Uterus (tissue), 4 donors: ENCODE measurements around the gene RNPS1. TPM values are rescaled to one million over a fixed set of nuclear protein-coding genes. Genes with fewer than 3 reads are reported as not detected.

Experiments
- DNase-seq, 2 donors: peaks; one replicate each; pipeline ENCODE4 v3.0.0-alpha.2; 2019 to 2020
- H3K27ac ChIP-seq, 2 donors: fragments of 200-600 bp; sonication (generic); 1 replicate in 1 of 2; 2 replicates in 1 of 2; pipeline ENCODE4 v1.5.1; 2016 to 2018
- H3K27me3 ChIP-seq, 2 donors: fragments of 200-600 bp; sonication (generic); one replicate each; pipeline ENCODE4 v1.5.1; 2018 to 2019; ENCODE audit warnings: control low read depth in 1 of 2
- H3K36me3 ChIP-seq, 2 donors: fragments of 200-600 bp; sonication (generic); one replicate each; pipeline ENCODE4 v1.5.1; 2019; ENCODE audit warnings: control low read depth in 1 of 2
- H3K4me1 ChIP-seq, 2 donors: fragments of 200-600 bp; sonication (generic); one replicate each; pipeline ENCODE4 v1.5.1; 2018 to 2019; ENCODE audit warnings: control low read depth in 1 of 2
- H3K4me3 ChIP-seq, 2 donors: fragments of 200-600 bp; sonication (generic); 1 replicate in 1 of 2; 2 replicates in 1 of 2; pipeline ENCODE4 v1.5.1; 2018 to 2019; ENCODE audit warnings: mild to moderate bottlenecking in 1 of 2
- H3K9me3 ChIP-seq, 2 donors: fragments of 200-600 bp; sonication (generic); one replicate each; pipeline ENCODE4 v1.5.1; 2019; ENCODE audit warnings: control low read depth in 1 of 2
- CTCF ChIP-seq, 4 experiments: fragments of 200-600 bp in 2 of 4; fragments of 450-650 bp in 2 of 4; sonication (generic) in 2 of 4; IDR thresholded peaks; one replicate each; pipeline ENCODE4 v1.5.1; 2016 to 2019; ENCODE audit warnings: antibody characterized with exemption in 4 of 4, mild to moderate bottlenecking in 2 of 4, moderate library complexity in 1 of 4
- POLR2A ChIP-seq, 2 donors: fragments of 450-650 bp; IDR thresholded peaks; one replicate each; pipeline ENCODE4 v1.6.1; 2016; ENCODE audit warnings: antibody characterized with exemption in 2 of 2, mild to moderate bottlenecking in 1 of 2, moderate library complexity in 1 of 2
- intact Hi-C: fragments of 100-400 bp; cut with DNase I; formaldehyde crosslinking; loops from one replicate; pipeline ENCODE4 v1.15.1; 2023; ENCODE audit warnings: low total_unique reads
- total RNA-seq, 4 donors: library from RNA; depleted of rRNA in 3 of 4; stranded (reverse); fragments of >200 nt in 3 of 4; gene quantifications; one replicate each; pipeline versions ENCODE4 v1.1.0 to v1.2.4, GENCODE V29; 2014 to 2023
- donor health status: DM: yes; HTN: yes; CAD: no.

RNPS1 gene
- total RNA-seq, 4 donors from 2014 or later, result 36.1 to 175 (median 85.5) TPM

GRCh38 chr16:2278272-2278608 is 10.3 kb upstream of the RNPS1 start:
- Histone ChIP-seq H3K27ac (no peak overlapping the region), H3K36me3 (no peaks in the 10 kb centered on the region), H3K27me3 (no peaks in the 10 kb centered on the region), H3K4me1 (no peaks in the 10 kb centered on the region), H3K9me3 (no peaks in the 10 kb centered on the region), H3K4me3 (no peak overlapping the region)
- no peak for TF ChIP-seq CTCF (IDR thresholded peaks at IDR 0.05)
- TF ChIP-seq POLR2A (IDR thresholded peaks at IDR 0.05), result no peak
- intact Hi-C loops, result no loop called here
- no peak for DNase-seq

DNA sequence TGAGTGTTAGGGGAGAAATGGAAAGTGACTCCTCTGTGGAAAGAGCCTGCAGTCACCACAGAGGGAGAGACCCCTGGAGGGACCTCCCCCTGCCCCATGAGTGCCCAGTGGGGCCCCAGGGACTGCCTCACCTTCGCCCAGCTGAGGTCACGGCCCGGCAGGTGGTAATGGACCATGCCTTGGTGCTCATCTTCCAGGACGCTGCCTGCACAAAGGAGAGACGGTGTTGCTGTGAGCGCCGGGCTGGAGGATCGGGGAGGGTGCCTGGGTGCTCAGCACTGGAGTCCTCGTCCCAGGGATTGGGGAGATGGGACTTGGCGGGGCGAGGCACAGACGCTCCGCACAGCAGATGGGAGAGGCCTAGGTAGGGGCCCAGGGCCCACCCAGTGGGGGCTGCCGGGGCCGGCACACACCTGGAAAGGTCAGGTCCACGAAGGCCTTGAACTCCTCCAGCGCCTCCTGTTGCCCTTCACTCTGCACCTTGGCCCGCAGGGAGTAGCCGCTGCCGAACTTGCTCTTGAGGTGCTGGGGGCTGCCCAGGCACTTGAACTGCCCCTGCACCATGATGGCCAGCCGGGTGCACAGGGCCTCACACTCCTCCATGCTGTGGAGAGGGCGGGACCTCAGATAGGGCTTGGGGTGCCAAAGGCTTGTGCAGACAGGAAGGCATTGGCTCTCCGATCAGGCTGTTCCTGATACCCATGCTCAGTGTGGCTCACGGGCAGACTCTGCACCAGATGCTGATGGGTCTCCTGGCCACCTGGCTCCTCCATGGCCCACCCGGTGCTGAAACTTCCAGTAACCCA is 9.7 kb upstream of the RNPS1 start:
- no peaks in the 10 kb centered on the region for H3K36me3 ChIP-seq
- intact Hi-C loops, result no loop called here
- no peak overlapping the region for H3K27ac ChIP-seq
- no peak for TF ChIP-seq CTCF (IDR thresholded peaks at IDR 0.05)
- TF ChIP-seq POLR2A (IDR thresholded peaks at IDR 0.05), result no peak
- H3K4me1 ChIP-seq, result no peaks in the 10 kb centered on the region
- H3K4me3 ChIP-seq, result no peak overlapping the region
- no peak for DNase-seq
- H3K27me3 ChIP-seq, result no peaks in the 10 kb centered on the region
- H3K9me3 ChIP-seq, result no peaks in the 10 kb centered on the region

DNA sequence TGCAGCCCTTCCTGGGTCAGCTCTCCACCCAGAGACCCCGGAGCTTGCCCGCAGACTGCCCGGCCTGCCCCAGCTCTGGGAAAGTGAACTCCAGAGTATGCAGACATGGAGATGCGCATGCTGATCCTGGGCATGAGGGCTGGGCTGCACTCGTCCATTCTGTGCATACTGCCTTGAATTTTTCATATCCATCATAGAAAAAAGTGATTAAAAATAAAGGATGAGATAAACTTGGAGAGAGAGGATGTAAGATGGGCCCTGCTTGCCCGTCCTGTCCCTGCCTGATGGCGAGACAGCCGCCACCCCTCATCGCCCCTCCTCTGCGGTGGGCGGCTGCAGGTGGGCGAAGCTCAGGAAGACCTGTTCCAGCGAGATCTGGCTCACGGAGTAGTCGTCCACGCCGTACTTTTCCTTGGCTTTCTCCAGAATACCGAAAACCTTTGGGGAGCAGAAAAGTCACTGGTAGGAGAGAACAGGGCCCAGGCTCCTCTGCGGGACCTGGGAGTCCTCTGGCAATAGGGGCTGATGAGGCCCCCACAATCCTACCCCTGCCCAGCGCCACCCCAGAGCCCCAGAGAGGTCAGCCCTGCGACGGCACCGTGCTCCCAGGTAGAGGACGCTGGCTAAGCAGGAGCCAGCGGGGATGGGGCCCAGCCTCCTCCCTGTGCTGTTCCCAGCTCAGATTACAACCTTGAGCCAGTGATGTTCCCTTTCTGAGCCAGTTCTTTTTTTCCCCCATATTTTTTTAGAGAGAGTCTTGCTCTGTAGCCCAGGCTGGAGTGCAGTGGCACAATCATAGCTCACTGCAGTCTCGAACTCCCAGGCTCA is 8.7 kb upstream of the RNPS1 start:
- intact Hi-C loops, result no loop called here
- Histone ChIP-seq H3K27me3 (no peaks in the 10 kb centered on the region), H3K27ac (no peak overlapping the region), H3K4me3 (no peak overlapping the region), H3K4me1 (no peaks in the 10 kb centered on the region), H3K36me3 (no peaks in the 10 kb centered on the region), H3K9me3 (no peaks in the 10 kb centered on the region)
- DNase-seq, result no peak
- TF ChIP-seq CTCF (IDR thresholded peaks at IDR 0.05), result no peak
- TF ChIP-seq POLR2A (IDR thresholded peaks at IDR 0.05), result no peak

- no peaks in the 10 kb centered on the region for H3K36me3 ChIP-seq
- no peaks in the 10 kb centered on the region for H3K9me3 ChIP-seq
- no peak for DNase-seq
- no peaks in the 10 kb centered on the region for H3K27me3 ChIP-seq
- intact Hi-C loops, result no loop called here
- H3K4me3 ChIP-seq, result no peak overlapping the region
- TF ChIP-seq POLR2A (IDR thresholded peaks at IDR 0.05), result no peak
- no peaks in the 10 kb centered on the region for H3K4me1 ChIP-seq
- no peak overlapping the region for H3K27ac ChIP-seq
Measured at GRCh38 chr16:2275476-2276367, 7.8 kb upstream of the RNPS1 start.

GRCh38 chr16:2273931-2274330 is 6.0 kb upstream of the RNPS1 start:
- no peaks in the 10 kb centered on the region for H3K9me3 ChIP-seq
- DNase-seq, result no peak
- H3K27me3 ChIP-seq, result no peaks in the 10 kb centered on the region
- no peaks in the 10 kb centered on the region for H3K36me3 ChIP-seq
- no peak overlapping the region for H3K4me3 ChIP-seq
- peaks cover 6 to 11% of the 10 kb centered on the region in 2 donors for H3K4me1 ChIP-seq
- TF ChIP-seq POLR2A (IDR thresholded peaks at IDR 0.05) (no peak), CTCF (IDR thresholded peaks at IDR 0.05) (no peak)
- no peak overlapping the region for H3K27ac ChIP-seq
- intact Hi-C loops, result no loop called here
